Right lobe of liver (tissue), 4 donors: ENCODE results near the gene TRHDE.

Source experiments
- CTCF ChIP-seq, 4 donors: fragments of 200-600 bp in 3 of 4; fragments of 450-650 bp in 1 of 4; IDR thresholded peaks; one replicate each; pipeline versions ENCODE4 v1.5.1 to v1.8.0; 2016 to 2022; ENCODE audit warnings: antibody characterized with exemption in 4 of 4, mild to moderate bottlenecking in 2 of 4
- POLR2A ChIP-seq: fragments of 450-650 bp; IDR thresholded peaks from one replicate; pipeline ENCODE4 v1.6.1; 2017; ENCODE audit warnings: antibody characterized with exemption, mild to moderate bottlenecking
- donor health status: DM: no; HTN: no; CAD: no.
- donor health status: DM: no; HTN: no; CAD: no.
- donor health status: DM: no; HTN: yes; CAD: no.

GRCh38 chr12:72444566-72444965 lies 172.4 kb downstream of the TRHDE start:
- TF ChIP-seq CTCF (IDR thresholded peaks at IDR 0.05) (no peak), POLR2A (no peak)
